Endothelial cell of umbilical vein (primary cell): ENCODE data around the gene CAPZA2.

Experiments
- EZH2 ChIP-seq: IDR thresholded peaks from 2 replicates; pipeline ENCODE4 v1.6.1; 2012; ENCODE audit warnings: borderline replicate concordance, low read depth, mild to moderate bottlenecking, moderate library complexity, low read length, inconsistent platforms; ENCODE audit not compliant: severe bottlenecking
- POLR2A ChIP-seq: IDR thresholded peaks from 2 replicates; pipeline ENCODE4 v1.6.1; 2012; ENCODE audit warnings: low read depth, mild to moderate bottlenecking, control low read depth, low read length
- POLR2AphosphoS5 ChIP-seq: IDR thresholded peaks from 2 replicates; pipeline ENCODE4 v1.6.1; 2012; ENCODE audit warnings: low read depth, mild to moderate bottlenecking, control low read depth, low read length, moderate library complexity; ENCODE audit not compliant: insufficient read depth
- TF ChIP-seq, protein P1 (sequence below), 2 donors: IDR thresholded peaks; 1 replicate in 1 of 2; 2 replicates in 1 of 2; pipeline ENCODE4 v1.5.1; 2011; ENCODE audit warnings: low read length in 2 of 2, mild to moderate bottlenecking in 2 of 2, moderate library complexity in 2 of 2, control low read depth in 1 of 2, inconsistent platforms in 1 of 2, low read depth in 1 of 2; ENCODE audit not compliant: insufficient read depth in 1 of 2; ENCODE audit errors: extremely low read depth in 1 of 2
- TF ChIP-seq, protein P2 (sequence below): IDR thresholded peaks from 2 replicates; pipeline ENCODE4 v1.6.1; 2011; ENCODE audit not compliant: insufficient read depth, insufficient read length

DNA sequence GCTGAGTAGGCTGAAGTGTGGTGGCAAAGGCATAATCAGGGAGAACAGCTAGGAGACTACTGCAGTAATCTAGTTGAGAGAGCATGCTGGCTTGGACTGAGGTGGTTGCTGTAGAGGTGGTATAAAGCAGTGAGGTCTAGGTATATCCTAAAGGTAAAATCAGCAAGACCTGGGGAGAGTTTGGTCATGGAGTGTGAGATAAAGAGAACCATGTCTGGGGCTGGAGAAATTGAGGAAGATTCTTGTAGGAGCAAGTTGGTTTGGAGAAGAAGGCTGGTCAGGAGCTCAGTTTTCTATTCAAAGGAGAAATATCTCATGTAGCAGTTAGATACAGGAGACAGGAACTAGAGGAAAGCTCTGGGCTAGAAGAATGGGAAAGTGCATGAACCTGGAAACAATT, 58.0 kb downstream of the CAPZA2 start:
- no peak for TF ChIP-seq EZH2
- TF ChIP-seq, protein P1, sequence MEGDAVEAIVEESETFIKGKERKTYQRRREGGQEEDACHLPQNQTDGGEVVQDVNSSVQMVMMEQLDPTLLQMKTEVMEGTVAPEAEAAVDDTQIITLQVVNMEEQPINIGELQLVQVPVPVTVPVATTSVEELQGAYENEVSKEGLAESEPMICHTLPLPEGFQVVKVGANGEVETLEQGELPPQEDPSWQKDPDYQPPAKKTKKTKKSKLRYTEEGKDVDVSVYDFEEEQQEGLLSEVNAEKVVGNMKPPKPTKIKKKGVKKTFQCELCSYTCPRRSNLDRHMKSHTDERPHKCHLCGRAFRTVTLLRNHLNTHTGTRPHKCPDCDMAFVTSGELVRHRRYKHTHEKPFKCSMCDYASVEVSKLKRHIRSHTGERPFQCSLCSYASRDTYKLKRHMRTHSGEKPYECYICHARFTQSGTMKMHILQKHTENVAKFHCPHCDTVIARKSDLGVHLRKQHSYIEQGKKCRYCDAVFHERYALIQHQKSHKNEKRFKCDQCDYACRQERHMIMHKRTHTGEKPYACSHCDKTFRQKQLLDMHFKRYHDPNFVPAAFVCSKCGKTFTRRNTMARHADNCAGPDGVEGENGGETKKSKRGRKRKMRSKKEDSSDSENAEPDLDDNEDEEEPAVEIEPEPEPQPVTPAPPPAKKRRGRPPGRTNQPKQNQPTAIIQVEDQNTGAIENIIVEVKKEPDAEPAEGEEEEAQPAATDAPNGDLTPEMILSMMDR (IDR thresholded peaks at IDR 0.05; ENCODE audit: extremely low read depth in 1 of 2, insufficient read depth in 1 of 2, low read depth in 1 of 2, low read length in 2 of 2), result no peak
- TF ChIP-seq POLR2AphosphoS5, result no peak
- TF ChIP-seq POLR2A, result no peak
- TF ChIP-seq, protein P2, sequence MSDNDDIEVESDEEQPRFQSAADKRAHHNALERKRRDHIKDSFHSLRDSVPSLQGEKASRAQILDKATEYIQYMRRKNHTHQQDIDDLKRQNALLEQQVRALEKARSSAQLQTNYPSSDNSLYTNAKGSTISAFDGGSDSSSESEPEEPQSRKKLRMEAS, result no peak
